ENCODE measurements around the gene SLC27A6. TPM values are rescaled to one million over a fixed set of nuclear protein-coding genes. Genes with fewer than 3 reads are reported as not detected.
"Not testable (repeated sequence)": the region's sequence is repeated elsewhere in the genome, so short reads cannot be mapped to it uniquely, and the experiment has no call there.

The SLC27A6 gene
- total RNA-seq, 1 experiment from 2014 or later: not detected

DNA sequence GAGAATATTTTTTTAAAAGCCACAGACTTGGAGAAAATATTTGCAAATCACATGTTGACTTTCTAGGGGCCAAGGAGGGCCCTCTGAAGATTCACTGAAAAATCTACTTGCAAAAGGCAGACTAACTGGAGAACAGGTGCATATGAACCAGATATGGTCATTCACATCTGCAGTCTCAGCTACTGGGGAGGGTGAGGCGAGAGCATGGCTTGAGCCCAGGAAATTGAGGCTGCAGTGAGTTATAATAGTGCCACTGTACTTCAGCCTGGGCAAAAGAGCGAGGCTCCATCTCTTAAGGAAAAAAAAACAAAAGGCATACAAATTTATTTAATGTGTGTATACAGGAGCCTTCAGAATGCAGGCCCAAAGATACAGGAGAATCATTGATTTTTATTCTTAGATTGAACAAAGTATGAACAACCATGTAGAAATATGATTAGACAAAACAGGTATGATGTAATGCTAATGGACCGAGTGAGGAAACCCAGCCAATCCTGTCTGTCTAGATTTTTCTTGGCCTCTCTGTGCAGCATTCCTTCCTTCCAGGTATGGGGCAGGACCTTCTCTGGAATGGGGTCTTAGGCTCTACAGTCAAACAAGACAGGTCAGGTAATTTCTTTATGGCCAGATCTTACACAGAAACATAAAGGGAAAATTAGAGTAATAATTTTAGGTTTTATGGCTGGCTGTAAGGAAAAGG is 15.3 kb upstream of the SLC27A6 start:
- Histone ChIP-seq H3K4me1 (ENCODE audit: control insufficient read depth, insufficient read depth, low read length) (no peaks in the 10 kb centered on the region), H3K27me3 (ENCODE audit: control insufficient read depth, insufficient read depth, low read length) (no peaks in the 10 kb centered on the region), H3K36me3 (ENCODE audit: control insufficient read depth, insufficient read depth, low read length) (no peaks in the 10 kb centered on the region), H3K27ac (ENCODE audit: low read length) (no peak overlapping the region), H3K9me3 (ENCODE audit: control insufficient read depth, insufficient read depth, low read depth, low read length) (no peaks in the 10 kb centered on the region), H3K4me3 (ENCODE audit: low read depth in 2 of 2, low read length in 2 of 2) (no peak overlapping the region)
- DNase-seq (ENCODE audit: low read depth, low spot score): no peak
- POLR2A ChIA-PET: no interaction called here
- intact Hi-C loops (cut with micrococcal nuclease; ENCODE audit: unreplicated experiment): no loop called here
- BruUV-seq (replicated peaks): no TSS peak
- TF ChIP-seq CTCF (IDR thresholded peaks at IDR 0.05): no peak
- no peak for TF ChIP-seq POLR2AphosphoS5 (IDR thresholded peaks at IDR 0.05; ENCODE audit: low read depth, low read length)
- TF ChIP-seq, protein P1, sequence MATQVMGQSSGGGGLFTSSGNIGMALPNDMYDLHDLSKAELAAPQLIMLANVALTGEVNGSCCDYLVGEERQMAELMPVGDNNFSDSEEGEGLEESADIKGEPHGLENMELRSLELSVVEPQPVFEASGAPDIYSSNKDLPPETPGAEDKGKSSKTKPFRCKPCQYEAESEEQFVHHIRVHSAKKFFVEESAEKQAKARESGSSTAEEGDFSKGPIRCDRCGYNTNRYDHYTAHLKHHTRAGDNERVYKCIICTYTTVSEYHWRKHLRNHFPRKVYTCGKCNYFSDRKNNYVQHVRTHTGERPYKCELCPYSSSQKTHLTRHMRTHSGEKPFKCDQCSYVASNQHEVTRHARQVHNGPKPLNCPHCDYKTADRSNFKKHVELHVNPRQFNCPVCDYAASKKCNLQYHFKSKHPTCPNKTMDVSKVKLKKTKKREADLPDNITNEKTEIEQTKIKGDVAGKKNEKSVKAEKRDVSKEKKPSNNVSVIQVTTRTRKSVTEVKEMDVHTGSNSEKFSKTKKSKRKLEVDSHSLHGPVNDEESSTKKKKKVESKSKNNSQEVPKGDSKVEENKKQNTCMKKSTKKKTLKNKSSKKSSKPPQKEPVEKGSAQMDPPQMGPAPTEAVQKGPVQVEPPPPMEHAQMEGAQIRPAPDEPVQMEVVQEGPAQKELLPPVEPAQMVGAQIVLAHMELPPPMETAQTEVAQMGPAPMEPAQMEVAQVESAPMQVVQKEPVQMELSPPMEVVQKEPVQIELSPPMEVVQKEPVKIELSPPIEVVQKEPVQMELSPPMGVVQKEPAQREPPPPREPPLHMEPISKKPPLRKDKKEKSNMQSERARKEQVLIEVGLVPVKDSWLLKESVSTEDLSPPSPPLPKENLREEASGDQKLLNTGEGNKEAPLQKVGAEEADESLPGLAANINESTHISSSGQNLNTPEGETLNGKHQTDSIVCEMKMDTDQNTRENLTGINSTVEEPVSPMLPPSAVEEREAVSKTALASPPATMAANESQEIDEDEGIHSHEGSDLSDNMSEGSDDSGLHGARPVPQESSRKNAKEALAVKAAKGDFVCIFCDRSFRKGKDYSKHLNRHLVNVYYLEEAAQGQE (IDR thresholded peaks at IDR 0.05; ENCODE audit: insufficient read depth in 1 of 2, low read depth in 2 of 2, low read length in 1 of 2): no peak
- no peak for TF ChIP-seq TCF7L2 (IDR thresholded peaks at IDR 0.05; ENCODE audit: low read depth, low read length)
- TF ChIP-seq SIN3A (IDR thresholded peaks at IDR 0.05; ENCODE audit: borderline replicate concordance, insufficient read depth, low read depth, low read length): no peak
- ATAC-seq: no peak
- in situ Hi-C loops (cut with HindIII; ENCODE audit: low pct_unique_long_range_greater_than_20kb, low sequenced_read_pairs): no loop called here
- CTCF ChIA-PET: no interaction called here

- BruUV-seq (replicated peaks); POLR2A ChIA-PET; H3K4me3 ChIP-seq (ENCODE audit: low read depth in 2 of 2, low read length in 2 of 2); H3K27ac ChIP-seq (ENCODE audit: low read length); ATAC-seq; in situ Hi-C loops (cut with HindIII; ENCODE audit: low pct_unique_long_range_greater_than_20kb, low sequenced_read_pairs); CTCF ChIA-PET; intact Hi-C loops (cut with micrococcal nuclease; ENCODE audit: unreplicated experiment); H3K9me3 ChIP-seq (ENCODE audit: control insufficient read depth, insufficient read depth, low read depth, low read length); H3K36me3 ChIP-seq (ENCODE audit: control insufficient read depth, insufficient read depth, low read length); H3K4me1 ChIP-seq (ENCODE audit: control insufficient read depth, insufficient read depth, low read length); H3K27me3 ChIP-seq (ENCODE audit: control insufficient read depth, insufficient read depth, low read length); DNase-seq (ENCODE audit: low read depth, low spot score): not testable (repeated sequence)
These were observed 14.0 kb upstream of the SLC27A6 start for GRCh38 chr5:128951301-128951700.

- TF ChIP-seq, protein P1 (IDR thresholded peaks at IDR 0.05; ENCODE audit: insufficient read depth in 1 of 2, low read depth in 2 of 2, low read length in 1 of 2): no peak
- H3K36me3 ChIP-seq (ENCODE audit: control insufficient read depth, insufficient read depth, low read length): no peaks in the 10 kb centered on the region
- in situ Hi-C loops (cut with HindIII; ENCODE audit: low pct_unique_long_range_greater_than_20kb, low sequenced_read_pairs) (no loop called here), intact Hi-C loops (cut with micrococcal nuclease; ENCODE audit: unreplicated experiment) (no loop called here)
- ATAC-seq: no peak
- H3K4me1 ChIP-seq (ENCODE audit: control insufficient read depth, insufficient read depth, low read length): no peaks in the 10 kb centered on the region
- H3K4me3 ChIP-seq (ENCODE audit: low read depth in 2 of 2, low read length in 2 of 2): no peak overlapping the region
- ChIA-PET CTCF (no interaction called here), POLR2A (no interaction called here)
- H3K27me3 ChIP-seq (ENCODE audit: control insufficient read depth, insufficient read depth, low read length): no peaks in the 10 kb centered on the region
- DNase-seq (ENCODE audit: low read depth, low spot score): no peak
- no TSS peak for BruUV-seq (replicated peaks)
- H3K27ac ChIP-seq (ENCODE audit: low read length): no peak overlapping the region
- no peaks in the 10 kb centered on the region for H3K9me3 ChIP-seq (ENCODE audit: control insufficient read depth, insufficient read depth, low read depth, low read length)
These were observed 9.1 kb upstream of the SLC27A6 start for GRCh38 chr5:128956164-128956563.
